GM19043 (cell line): ENCODE data around the gene RAB32.
"Not testable (repeated sequence)": the region's sequence is repeated elsewhere in the genome, so short reads cannot be mapped to it uniquely, and the experiment has no call there.

Experiments used
- ATAC-seq: cut with Tn5 transposase; IDR thresholded peaks from one replicate; pipeline ENCODE4 v1.9.1; 2021; ENCODE audit warnings: low read depth; ENCODE audit not compliant: unreplicated experiment

RAB32 gene

GRCh38 chr6:146543211-146543939 is at the start of gene RAB32:
RAB32 (plus strand) TSS chr6:146543833; CDS start chr6:146543872, 39 bp downstream.
- peak; percentile 63 for ATAC-seq

- no peak for ATAC-seq
Measured at GRCh38 chr6:146498309-146498708, 45.3 kb upstream of the RAB32 start.

- ATAC-seq: no peak
Measured at GRCh38 chr6:146503096-146503495, 40.5 kb upstream of the RAB32 start.

GRCh38 chr6:146515212-146515611 is 28.4 kb upstream of the RAB32 start:
- no peak for ATAC-seq

GRCh38 chr6:146526192-146526591 is 17.4 kb upstream of the RAB32 start:
- no peak for ATAC-seq

- no peak for ATAC-seq
Measured at GRCh38 chr6:146532702-146533101, 10.9 kb upstream of the RAB32 start.

- no peak for ATAC-seq
Measured at GRCh38 chr6:146542881-146543210, 787 bp upstream of the RAB32 start.

- ATAC-seq: peak; percentile 20
Measured at GRCh38 chr6:146543940-146544615, 445 bp downstream of the RAB32 start.

- ATAC-seq: no peak
Measured at GRCh38 chr6:146544616-146545182, 1.1 kb downstream of the RAB32 start.

GRCh38 chr6:146545581-146545980 is 1.9 kb downstream of the RAB32 start:
- no peak for ATAC-seq

- ATAC-seq: no peak
Measured at GRCh38 chr6:146546443-146547043, 2.9 kb downstream of the RAB32 start.

GRCh38 chr6:146547889-146548288 is 4.3 kb downstream of the RAB32 start:
- ATAC-seq: no peak

- ATAC-seq: no peak
Measured at GRCh38 chr6:146548898-146549374, 5.3 kb downstream of the RAB32 start.

GRCh38 chr6:146550911-146551310 is 7.3 kb downstream of the RAB32 start:
- no peak for ATAC-seq

- no peak for ATAC-seq
Measured at GRCh38 chr6:146551545-146551944, 7.9 kb downstream of the RAB32 start.

GRCh38 chr6:146553377-146554135 is 9.9 kb downstream of the RAB32 start:
- ATAC-seq: no peak

- ATAC-seq: no peak
Measured at GRCh38 chr6:146560607-146561006, 17.0 kb downstream of the RAB32 start.

- ATAC-seq: not testable (repeated sequence)
Measured at GRCh38 chr6:146566661-146567060, 23.0 kb downstream of the RAB32 start.

GRCh38 chr6:146568619-146569018 is 25.0 kb downstream of the RAB32 start:
- ATAC-seq: not testable (repeated sequence)

- no peak for ATAC-seq
Measured at GRCh38 chr6:146574211-146574610, 30.6 kb downstream of the RAB32 start.

- ATAC-seq: no peak
Measured at GRCh38 chr6:146578054-146578453, 34.4 kb downstream of the RAB32 start.
